Thyroid gland (tissue), 4 donors: ENCODE data around the gene GPAM. TPM values are rescaled to one million over a fixed set of nuclear protein-coding genes. Genes with fewer than 3 reads are reported as not detected.
"Not testable (repeated sequence)": the region's sequence is repeated elsewhere in the genome, so short reads cannot be mapped to it uniquely, and the experiment has no call there.

ENCODE experiments used
- DNase-seq, 2 donors: peaks; one replicate each; pipeline ENCODE4 v3.0.0-alpha.2; 2019
- H3K27ac ChIP-seq, 3 donors: fragments of 200-600 bp; sonication (generic); 1 replicate in 2 of 3; 2 replicates in 1 of 3; pipeline ENCODE4 v1.5.1; 2016 to 2019; ENCODE audit warnings: mild to moderate bottlenecking in 1 of 3, moderate library complexity in 1 of 3
- H3K27me3 ChIP-seq: fragments of 200-600 bp; sonication (generic); one replicate; pipeline ENCODE4 v1.5.1; 2019
- H3K36me3 ChIP-seq, 2 donors: fragments of 200-600 bp; sonication (generic); one replicate each; pipeline ENCODE4 v1.5.1; 2016 to 2019
- H3K4me1 ChIP-seq, 2 donors: fragments of 200-600 bp; sonication (generic); one replicate each; pipeline ENCODE4 v1.5.1; 2017 to 2019
- H3K4me3 ChIP-seq, 3 donors: fragments of 200-600 bp; sonication (generic); replicated peaks in 1 of 3; 1 replicate in 2 of 3; 2 replicates in 1 of 3; pipeline ENCODE4 v1.5.1; 2016; ENCODE audit warnings: mild to moderate bottlenecking in 1 of 3
- H3K9me3 ChIP-seq: fragments of 200-600 bp; sonication (generic); one replicate; pipeline ENCODE4 v1.5.1; 2017
- POLR2A ChIP-seq, 2 donors: fragments of 450-650 bp; IDR thresholded peaks; one replicate each; pipeline ENCODE4 v1.6.1; 2017; ENCODE audit warnings: antibody characterized with exemption in 2 of 2, mild to moderate bottlenecking in 2 of 2, moderate library complexity in 1 of 2
- WGBS, 2 donors: methylation state at CpG; one replicate each; pipeline ENCODE4 v1.1.5; 2017; 5-methylcytosine and 5-hydroxymethylcytosine counted together
- intact Hi-C: fragments of 100-400 bp; cut with DNase I; formaldehyde crosslinking; loops from one replicate; pipeline ENCODE4 v1.15.1; 2023
- total RNA-seq, 4 donors: library from RNA; depleted of rRNA; stranded (reverse); fragments of >200 nt; gene quantifications; one replicate each; pipeline ENCODE4 v1.2.3, GENCODE V29; 2016
- TF ChIP-seq, protein P1 (sequence below), 6 experiments: fragments of 200-600 bp in 3 of 6; fragments of 450-650 bp in 3 of 6; sonication (generic) in 3 of 6; IDR thresholded peaks; one replicate each; pipeline ENCODE4 v1.5.1; 2016 to 2019; ENCODE audit warnings: antibody characterized with exemption in 6 of 6, mild to moderate bottlenecking in 2 of 6, inconsistent platforms in 1 of 6, moderate library complexity in 1 of 6

The GPAM gene
- total RNA-seq, 4 donors from 2014 or later = 29.2 to 58.0 (median 40.8) TPM

DNA sequence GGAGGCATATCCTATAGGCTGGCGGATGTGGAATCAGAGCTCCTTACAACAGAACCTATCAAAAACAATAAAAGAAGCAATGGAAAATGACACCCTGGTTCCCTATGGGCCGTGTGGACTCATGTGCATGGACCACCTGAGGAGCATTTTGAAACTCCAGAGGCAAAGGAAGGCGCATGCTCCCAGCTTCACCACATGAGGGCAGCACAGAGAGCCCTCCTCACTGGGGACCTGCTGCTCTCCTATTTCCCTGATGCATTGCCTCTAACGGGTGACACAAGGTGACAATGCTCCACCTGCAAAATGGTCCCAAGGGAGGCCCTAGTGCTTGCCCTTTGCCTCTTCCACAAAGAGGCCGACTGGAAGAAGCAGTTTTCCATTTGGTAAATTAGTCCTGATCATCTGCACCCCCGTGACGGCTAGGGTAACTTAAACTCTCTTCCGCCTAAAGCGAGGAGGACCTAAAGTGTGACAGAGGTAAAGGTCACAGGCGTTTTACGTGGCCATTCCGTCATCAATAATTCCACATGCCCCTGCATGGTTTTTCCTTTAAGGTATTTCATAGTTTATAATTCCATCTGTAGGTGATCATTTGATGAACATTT is 67.7 kb downstream of the GPAM start:
- TF ChIP-seq POLR2A (IDR thresholded peaks at IDR 0.05) = no peak
- TF ChIP-seq, protein P1, sequence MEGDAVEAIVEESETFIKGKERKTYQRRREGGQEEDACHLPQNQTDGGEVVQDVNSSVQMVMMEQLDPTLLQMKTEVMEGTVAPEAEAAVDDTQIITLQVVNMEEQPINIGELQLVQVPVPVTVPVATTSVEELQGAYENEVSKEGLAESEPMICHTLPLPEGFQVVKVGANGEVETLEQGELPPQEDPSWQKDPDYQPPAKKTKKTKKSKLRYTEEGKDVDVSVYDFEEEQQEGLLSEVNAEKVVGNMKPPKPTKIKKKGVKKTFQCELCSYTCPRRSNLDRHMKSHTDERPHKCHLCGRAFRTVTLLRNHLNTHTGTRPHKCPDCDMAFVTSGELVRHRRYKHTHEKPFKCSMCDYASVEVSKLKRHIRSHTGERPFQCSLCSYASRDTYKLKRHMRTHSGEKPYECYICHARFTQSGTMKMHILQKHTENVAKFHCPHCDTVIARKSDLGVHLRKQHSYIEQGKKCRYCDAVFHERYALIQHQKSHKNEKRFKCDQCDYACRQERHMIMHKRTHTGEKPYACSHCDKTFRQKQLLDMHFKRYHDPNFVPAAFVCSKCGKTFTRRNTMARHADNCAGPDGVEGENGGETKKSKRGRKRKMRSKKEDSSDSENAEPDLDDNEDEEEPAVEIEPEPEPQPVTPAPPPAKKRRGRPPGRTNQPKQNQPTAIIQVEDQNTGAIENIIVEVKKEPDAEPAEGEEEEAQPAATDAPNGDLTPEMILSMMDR (IDR thresholded peaks at IDR 0.05) = peak; percentile 38 to 75 (median 50)
- no peak overlapping the region for H3K4me3 ChIP-seq
- intact Hi-C loops = no loop called here
- H3K9me3 ChIP-seq = no peaks in the 10 kb centered on the region
- no peak overlapping the region for H3K27ac ChIP-seq
- peak; percentile 34 to 43 for DNase-seq
- no peaks in the 10 kb centered on the region for H3K36me3 ChIP-seq
- H3K4me1 ChIP-seq = no peaks in the 10 kb centered on the region
- 66% methylated on average over 12 of the region's 12 CpGs for WGBS, 2 donors
- no peaks in the 10 kb centered on the region for H3K27me3 ChIP-seq

DNA sequence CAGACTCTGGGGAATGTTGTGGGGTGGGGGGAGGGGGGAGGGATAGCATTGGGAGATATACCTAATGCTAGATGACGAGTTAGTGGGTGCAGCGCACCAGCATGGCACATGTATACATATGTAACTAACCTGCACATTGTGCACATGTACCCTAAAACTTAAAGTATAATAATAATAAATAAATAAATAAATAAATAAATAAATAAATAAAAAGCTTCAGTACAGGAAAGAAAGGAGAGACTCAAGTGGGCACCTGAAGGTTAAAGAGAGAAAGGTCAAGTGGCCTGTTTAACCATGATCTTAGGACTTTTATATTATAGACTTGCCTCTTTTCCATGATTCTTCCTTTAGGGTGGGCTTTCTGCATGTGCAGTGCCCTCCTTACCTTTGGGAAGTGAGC is 73.8 kb downstream of the GPAM start:
- 92 to 100% methylated on average over 2 of the region's 2 CpGs for WGBS, 2 donors

More for the DNA sequence above, 73.8 kb downstream of the GPAM start:
- H3K36me3 ChIP-seq, DNase-seq, H3K9me3 ChIP-seq, H3K4me1 ChIP-seq, intact Hi-C loops, H3K4me3 ChIP-seq, H3K27me3 ChIP-seq, H3K27ac ChIP-seq: not testable (repeated sequence)

Other genes with a start within 250 kb of the GPAM start
- under 1 TPM; 0.29 to 0.89 (median 0.72) TPM for gene TECTB, start 99.6 kb upstream of the GPAM start, total RNA-seq
- gene ACSL5, start 190.4 kb upstream of the GPAM start, total RNA-seq = 10 to 100 TPM in 2 of 4 donors, 1 to 10 TPM in 2; 6.8 to 17.0 (median 10.0) TPM